Chondrocyte (in vitro differentiated cells): ENCODE results near the gene GPR12. TPM values are rescaled to one million over a fixed set of nuclear protein-coding genes. Genes with fewer than 3 reads are reported as not detected.

Experiments used
- DNase-seq: peaks from one replicate; pipeline ENCODE4 v3.0.0; 2021; ENCODE audit warnings: mixed read lengths, low spot score
- H3K27ac Mint-ChIP-seq: one replicate; pipeline ENCODE4 v1.8.0; 2021; ENCODE audit warnings: mild to moderate bottlenecking, moderate library complexity, mixed read lengths; ENCODE audit not compliant: unreplicated experiment
- H3K27me3 Mint-ChIP-seq: 2 replicates; pipeline ENCODE4 v1.8.0; 2021; ENCODE audit warnings: low read depth, mixed read lengths
- H3K36me3 Mint-ChIP-seq: 2 replicates; pipeline ENCODE4 v1.8.0; 2021; ENCODE audit warnings: low read depth, mixed read lengths
- H3K4me1 Mint-ChIP-seq: 2 replicates; pipeline ENCODE4 v1.8.0; 2021; ENCODE audit warnings: low read depth, mild to moderate bottlenecking, mixed read lengths
- H3K4me3 Mint-ChIP-seq: one replicate; pipeline ENCODE4 v1.8.0; 2021; ENCODE audit warnings: mild to moderate bottlenecking, moderate library complexity, mixed read lengths; ENCODE audit not compliant: unreplicated experiment
- H3K9me3 Mint-ChIP-seq: 2 replicates; pipeline ENCODE4 v1.8.0; 2021; ENCODE audit warnings: low read depth, mixed read lengths
- total RNA-seq: library from RNA; stranded (reverse); gene quantifications from 3 replicates; pipeline ENCODE4 v1.2.1, GENCODE V29; 2021
- TF ChIP-seq, protein P1 (sequence below): fragments of 200-600 bp; sonication (generic); IDR thresholded peaks from 2 replicates; pipeline ENCODE4 v1.5.0; 2021; ENCODE audit warnings: antibody characterized with exemption, mild to moderate bottlenecking, moderate library complexity

GPR12 gene
- total RNA-seq, 1 donor from 2014 or later, result not detected

GRCh38 chr13:26718872-26719271 is 41.7 kb downstream of the GPR12 start:
- Mint-ChIP-seq H3K27me3 (peaks cover 13% of the 10 kb centered on the region), H3K27ac (no peak overlapping the region), H3K36me3 (no peaks in the 10 kb centered on the region), H3K4me3 (no peak overlapping the region), H3K4me1 (no peaks in the 10 kb centered on the region), H3K9me3 (no peaks in the 10 kb centered on the region)
- TF ChIP-seq, protein P1, sequence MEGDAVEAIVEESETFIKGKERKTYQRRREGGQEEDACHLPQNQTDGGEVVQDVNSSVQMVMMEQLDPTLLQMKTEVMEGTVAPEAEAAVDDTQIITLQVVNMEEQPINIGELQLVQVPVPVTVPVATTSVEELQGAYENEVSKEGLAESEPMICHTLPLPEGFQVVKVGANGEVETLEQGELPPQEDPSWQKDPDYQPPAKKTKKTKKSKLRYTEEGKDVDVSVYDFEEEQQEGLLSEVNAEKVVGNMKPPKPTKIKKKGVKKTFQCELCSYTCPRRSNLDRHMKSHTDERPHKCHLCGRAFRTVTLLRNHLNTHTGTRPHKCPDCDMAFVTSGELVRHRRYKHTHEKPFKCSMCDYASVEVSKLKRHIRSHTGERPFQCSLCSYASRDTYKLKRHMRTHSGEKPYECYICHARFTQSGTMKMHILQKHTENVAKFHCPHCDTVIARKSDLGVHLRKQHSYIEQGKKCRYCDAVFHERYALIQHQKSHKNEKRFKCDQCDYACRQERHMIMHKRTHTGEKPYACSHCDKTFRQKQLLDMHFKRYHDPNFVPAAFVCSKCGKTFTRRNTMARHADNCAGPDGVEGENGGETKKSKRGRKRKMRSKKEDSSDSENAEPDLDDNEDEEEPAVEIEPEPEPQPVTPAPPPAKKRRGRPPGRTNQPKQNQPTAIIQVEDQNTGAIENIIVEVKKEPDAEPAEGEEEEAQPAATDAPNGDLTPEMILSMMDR, result no peak
- DNase-seq, result no peak

- TF ChIP-seq, protein P1, result no peak
- DNase-seq, result no peak
Observed at GRCh38 chr13:26718146-26718545, 42.4 kb downstream of the GPR12 start.

DNA sequence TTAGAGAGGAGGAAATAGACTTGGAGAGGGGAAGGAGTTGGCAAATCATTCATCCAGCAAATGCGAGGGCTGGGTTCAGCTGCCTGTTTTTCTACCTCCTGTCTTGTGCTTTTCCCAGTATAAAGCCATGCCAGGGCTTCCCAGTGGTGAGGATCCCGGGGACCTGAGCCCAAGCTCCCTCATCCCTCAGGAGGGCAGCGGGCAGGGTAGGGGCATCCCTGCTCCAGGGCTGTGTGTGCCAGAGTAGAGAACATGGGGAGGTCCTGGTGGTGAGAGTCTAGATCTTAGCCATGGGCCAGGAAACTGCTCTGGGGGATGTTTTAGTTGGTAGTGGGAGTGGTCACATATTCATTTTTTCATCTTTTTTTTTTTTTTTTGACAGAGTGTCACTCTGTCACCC is 43.6 kb downstream of the GPR12 start:
- peaks cover 15% of the 10 kb centered on the region for H3K27me3 Mint-ChIP-seq
- peaks cover 8% of the 10 kb centered on the region for H3K9me3 Mint-ChIP-seq
- no peak overlapping the region for H3K4me3 Mint-ChIP-seq
- no peak for DNase-seq
- H3K4me1 Mint-ChIP-seq, result no peaks in the 10 kb centered on the region
- H3K36me3 Mint-ChIP-seq, result no peaks in the 10 kb centered on the region
- H3K27ac Mint-ChIP-seq, result no peak overlapping the region
- TF ChIP-seq, protein P1, result no peak

More at GRCh38 chr13:26718146-26718545, 42.4 kb downstream of the GPR12 start:
- H3K27ac Mint-ChIP-seq, result no peak overlapping the region
- H3K4me3 Mint-ChIP-seq, result no peak overlapping the region
- no peaks in the 10 kb centered on the region for H3K36me3 Mint-ChIP-seq
- H3K27me3 Mint-ChIP-seq, result peaks cover 15% of the 10 kb centered on the region
- H3K4me1 Mint-ChIP-seq, result no peaks in the 10 kb centered on the region
- H3K9me3 Mint-ChIP-seq, result no peaks in the 10 kb centered on the region

DNA sequence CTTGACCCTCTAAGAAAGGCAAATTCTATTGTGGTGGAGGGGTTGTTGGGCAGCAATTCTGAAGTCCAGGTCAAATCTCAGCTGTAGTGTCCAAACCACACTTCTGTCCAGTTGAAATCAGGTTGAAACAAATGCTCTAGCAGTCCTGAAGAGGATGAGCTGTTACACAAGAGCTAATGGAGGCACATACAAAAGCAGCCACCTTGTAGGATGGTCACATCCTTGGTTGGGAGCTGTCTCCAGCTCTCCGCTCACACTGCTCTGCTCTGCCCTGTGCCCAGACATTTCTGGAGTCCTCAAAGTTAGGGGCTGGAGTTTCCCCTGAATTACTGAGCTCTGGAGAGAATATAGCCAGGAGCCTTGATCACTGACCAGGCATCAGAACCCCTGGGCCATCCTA is 47.2 kb downstream of the GPR12 start:
- peaks cover 8% of the 10 kb centered on the region for H3K9me3 Mint-ChIP-seq

DNA sequence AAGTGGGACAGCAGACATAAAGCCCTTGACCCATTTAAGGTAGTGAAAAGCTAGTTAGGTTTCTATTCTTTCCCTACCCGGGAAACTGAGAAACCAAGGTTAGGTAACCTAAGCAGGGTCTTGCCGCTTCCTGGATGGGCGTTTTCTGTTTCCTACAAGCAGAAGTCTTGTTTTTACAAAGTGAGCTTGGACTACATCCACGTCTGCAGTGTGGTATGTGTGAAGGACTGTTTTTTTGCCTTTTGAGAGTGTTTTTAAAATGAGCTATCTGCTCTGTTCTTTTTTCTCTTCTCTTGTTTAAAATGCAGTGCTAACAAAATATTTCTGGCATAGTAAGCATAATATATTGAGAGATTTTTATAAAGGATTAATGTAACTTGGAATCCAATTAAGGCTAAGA is 49.4 kb downstream of the GPR12 start:
- DNase-seq, result no peak
- peaks cover 6% of the 10 kb centered on the region for H3K27me3 Mint-ChIP-seq
- H3K4me3 Mint-ChIP-seq, result no peak overlapping the region
- peaks cover 9% of the 10 kb centered on the region for H3K4me1 Mint-ChIP-seq
- no peak overlapping the region for H3K27ac Mint-ChIP-seq
- peaks cover 8% of the 10 kb centered on the region for H3K9me3 Mint-ChIP-seq
- TF ChIP-seq, protein P1, result no peak
- H3K36me3 Mint-ChIP-seq, result no peaks in the 10 kb centered on the region

More for the DNA sequence above, 47.2 kb downstream of the GPR12 start:
- no peak for DNase-seq
- Mint-ChIP-seq H3K4me1 (peaks cover 9% of the 10 kb centered on the region), H3K27ac (no peak overlapping the region), H3K4me3 (no peak overlapping the region), H3K27me3 (peaks cover 6% of the 10 kb centered on the region), H3K36me3 (no peaks in the 10 kb centered on the region)
- TF ChIP-seq, protein P1, result no peak
